ENCODE measurements around the gene C12orf43.

The C12orf43 gene

GRCh38 chr12:120992989-120993388 is 23.3 kb downstream of the C12orf43 start:
- no peak overlapping the region for H3K27ac ChIP-seq (ENCODE audit: extremely low read depth, low read depth, low read length)
- ChIA-PET POLR2A (no interaction called here), CTCF (interaction anchor here (1.2 to 2.7 kb wide), 2 partner anchors 12 to 13 kb away, joined by 3 to 25 read pairs; no protein-coding TSS in a partner anchor)

GRCh38 chr12:120991965-120992364 is 24.3 kb downstream of the C12orf43 start:
- H3K4me1 ChIP-seq (ENCODE audit: control insufficient read depth, insufficient read depth, low read length) = no peaks in the 10 kb centered on the region
- CTCF ChIA-PET = interaction anchor here (0.5 to 2.7 kb wide), 5 partner anchors 11 to 635 kb away, joined by 3 to 25 read pairs (median 3); no protein-coding TSS in a partner anchor
- POLR2A ChIA-PET = no interaction called here

More at GRCh38 chr12:120992989-120993388, 23.3 kb downstream of the C12orf43 start:
- Histone ChIP-seq H3K36me3 (ENCODE audit: control insufficient read depth in 2 of 2, insufficient read depth in 1 of 2, low read length in 2 of 2) (no peaks in the 10 kb centered on the region), H3K4me3 (ENCODE audit: low read depth, low read length) (no peak overlapping the region), H3K4me1 (ENCODE audit: control insufficient read depth, insufficient read depth, low read length) (no peaks in the 10 kb centered on the region), H3K9me3 (ENCODE audit: control insufficient read depth, insufficient read depth, low read depth, low read length) (no peaks in the 10 kb centered on the region)
- no peak for TF ChIP-seq ZBTB1 (tag by site-specific recombination; IDR thresholded peaks at IDR 0.05)
- TF ChIP-seq ZNF214 (tag by site-specific recombination; IDR thresholded peaks at IDR 0.05; ENCODE audit: borderline replicate concordance) = no peak
- TF ChIP-seq ZBTB17 (tag by site-specific recombination; IDR thresholded peaks at IDR 0.05) = peak; percentile 57

GRCh38 chr12:120990487-120991055 is 25.7 kb downstream of the C12orf43 start:
- ChIA-PET CTCF (interaction anchor here (0.6 to 0.7 kb wide), 2 partner anchors 72 to 1692 kb away, joined by 3 read pairs; no protein-coding TSS in a partner anchor), POLR2A (no interaction called here)
- Histone ChIP-seq H3K4me1 (ENCODE audit: control insufficient read depth, insufficient read depth, low read length) (no peaks in the 10 kb centered on the region), H3K36me3 (ENCODE audit: control insufficient read depth in 2 of 2, insufficient read depth in 1 of 2, low read length in 2 of 2) (no peaks in the 10 kb centered on the region), H3K4me3 (ENCODE audit: low read depth, low read length) (no peak overlapping the region), H3K27ac (ENCODE audit: extremely low read depth, low read depth, low read length) (no peak overlapping the region), H3K9me3 (ENCODE audit: control insufficient read depth, insufficient read depth, low read depth, low read length) (no peaks in the 10 kb centered on the region)
- peak; percentile 66 for TF ChIP-seq ZNF366 (tag by site-specific recombination; conservative IDR thresholded peaks at IDR 0.05)
- no peak for TF ChIP-seq ZNF670 (tag by site-specific recombination; IDR thresholded peaks at IDR 0.05; ENCODE audit: low read depth)

More at GRCh38 chr12:120991965-120992364, 24.3 kb downstream of the C12orf43 start:
- Histone ChIP-seq H3K4me3 (ENCODE audit: low read depth, low read length) (no peak overlapping the region), H3K36me3 (ENCODE audit: control insufficient read depth in 2 of 2, insufficient read depth in 1 of 2, low read length in 2 of 2) (no peaks in the 10 kb centered on the region), H3K27ac (ENCODE audit: extremely low read depth, low read depth, low read length) (no peak overlapping the region), H3K9me3 (ENCODE audit: control insufficient read depth, insufficient read depth, low read depth, low read length) (no peaks in the 10 kb centered on the region)
- no peak for TF ChIP-seq FEZF1 (tag by site-specific recombination; IDR thresholded peaks at IDR 0.05)
- TF ChIP-seq ZSCAN16 (tag by site-specific recombination; IDR thresholded peaks at IDR 0.05) = no peak
- TF ChIP-seq ZNF140 (tag by site-specific recombination; IDR thresholded peaks at IDR 0.05) = no peak
- TF ChIP-seq ZNF837 (tag by site-specific recombination; IDR thresholded peaks at IDR 0.05) = no peak
- TF ChIP-seq ZNF768 (tag by site-specific recombination; IDR thresholded peaks at IDR 0.05) = no peak
- no peak for TF ChIP-seq BCL11A (tag by site-specific recombination; IDR thresholded peaks at IDR 0.05; ENCODE audit: low read depth)
- TF ChIP-seq ZNF266 (tag by site-specific recombination; IDR thresholded peaks at IDR 0.05; ENCODE audit: low read depth) = no peak
- no peak for TF ChIP-seq ZBTB21 (tag by site-specific recombination; IDR thresholded peaks at IDR 0.05)
- TF ChIP-seq PRDM6 (tag by site-specific recombination; IDR thresholded peaks at IDR 0.05) = no peak
- no peak for TF ChIP-seq EGR2 (tag by site-specific recombination; IDR thresholded peaks at IDR 0.05; ENCODE audit: low read depth)
- TF ChIP-seq SP2 (tag by site-specific recombination; IDR thresholded peaks at IDR 0.05) = no peak
- TF ChIP-seq ZNF48 (tag by site-specific recombination; IDR thresholded peaks at IDR 0.05) = no peak
- no peak for TF ChIP-seq ZNF16 (tag by site-specific recombination; IDR thresholded peaks at IDR 0.05; ENCODE audit: low read depth)

GRCh38 chr12:120989687-120990086 is 26.6 kb downstream of the C12orf43 start:
- CTCF ChIA-PET = interaction anchor here (1.0 kb wide), 1 partner anchor 18 kb away, joined by 3 read pairs; no protein-coding TSS in a partner anchor
- TF ChIP-seq GLIS2 (tag by site-specific recombination; IDR thresholded peaks at IDR 0.05) (no peak), ZNF768 (tag by site-specific recombination; IDR thresholded peaks at IDR 0.05) (no peak), MZF1 (tag by site-specific recombination; IDR thresholded peaks at IDR 0.05; ENCODE audit: borderline replicate concordance) (no peak), ZBTB10 (tag by site-specific recombination; IDR thresholded peaks at IDR 0.05) (no peak), ZNF10 (tag by site-specific recombination; IDR thresholded peaks at IDR 0.05) (no peak), HOXA7 (CRISPR knock-in tag; IDR thresholded peaks at IDR 0.05; ENCODE audit: borderline replicate concordance) (no peak), ZNF202 (tag by site-specific recombination; IDR thresholded peaks at IDR 0.05; ENCODE audit: borderline replicate concordance) (no peak), SP3 (tag by site-specific recombination; IDR thresholded peaks at IDR 0.05) (no peak), ZNF311 (tag by site-specific recombination; IDR thresholded peaks at IDR 0.05; ENCODE audit: borderline replicate concordance) (no peak)

More at GRCh38 chr12:120989687-120990086, 26.6 kb downstream of the C12orf43 start:
- POLR2A ChIA-PET = no interaction called here
- H3K4me1 ChIP-seq (ENCODE audit: control insufficient read depth, insufficient read depth, low read length) = no peaks in the 10 kb centered on the region
- H3K9me3 ChIP-seq (ENCODE audit: control insufficient read depth, insufficient read depth, low read depth, low read length) = no peaks in the 10 kb centered on the region
- H3K27ac ChIP-seq (ENCODE audit: extremely low read depth, low read depth, low read length) = no peak overlapping the region
- H3K36me3 ChIP-seq (ENCODE audit: control insufficient read depth in 2 of 2, insufficient read depth in 1 of 2, low read length in 2 of 2) = no peaks in the 10 kb centered on the region
- no peak overlapping the region for H3K4me3 ChIP-seq (ENCODE audit: low read depth, low read length)
